IMR-90 (cell line): ENCODE data around the gene ABTB1.

Source experiments
- BHLHE40 ChIP-seq: fragments of 150-350 bp; IDR thresholded peaks from 2 replicates; pipeline ENCODE4 v1.6.1; 2016; ENCODE audit warnings: mild to moderate bottlenecking, low read depth, low read length
- CEBPB ChIP-seq: IDR thresholded peaks from 2 replicates; pipeline ENCODE4 v1.6.1; 2012; ENCODE audit warnings: low read depth, low read length, improper control_type of control experiment
- MXI1 ChIP-seq: IDR thresholded peaks from 2 replicates; pipeline ENCODE4 v1.6.1; 2012; ENCODE audit warnings: low read depth, mild to moderate bottlenecking, low read length, moderate library complexity, borderline replicate concordance
- POLR2A ChIP-seq: IDR thresholded peaks from 2 replicates; pipeline ENCODE4 v1.6.1; 2012; ENCODE audit warnings: mild to moderate bottlenecking, low read depth, low read length
- RFX5 ChIP-seq: IDR thresholded peaks from 2 replicates; pipeline ENCODE4 v1.8.0; 2012; ENCODE audit warnings: low read depth, mild to moderate bottlenecking, low read length, moderate library complexity
- TF ChIP-seq, protein P1 (sequence below): conservative IDR thresholded peaks from 2 replicates; pipeline ENCODE4 v1.5.1; 2012; ENCODE audit warnings: mild to moderate bottlenecking, low read depth, low read length, improper control_type of control experiment
- TF ChIP-seq, protein P2 (sequence below): fragments of 150-350 bp; IDR thresholded peaks from 2 replicates; pipeline ENCODE4 v1.6.1; 2017; ENCODE audit warnings: mild to moderate bottlenecking, antibody characterized with exemption, low read length, low read depth

- TF ChIP-seq, protein P1, sequence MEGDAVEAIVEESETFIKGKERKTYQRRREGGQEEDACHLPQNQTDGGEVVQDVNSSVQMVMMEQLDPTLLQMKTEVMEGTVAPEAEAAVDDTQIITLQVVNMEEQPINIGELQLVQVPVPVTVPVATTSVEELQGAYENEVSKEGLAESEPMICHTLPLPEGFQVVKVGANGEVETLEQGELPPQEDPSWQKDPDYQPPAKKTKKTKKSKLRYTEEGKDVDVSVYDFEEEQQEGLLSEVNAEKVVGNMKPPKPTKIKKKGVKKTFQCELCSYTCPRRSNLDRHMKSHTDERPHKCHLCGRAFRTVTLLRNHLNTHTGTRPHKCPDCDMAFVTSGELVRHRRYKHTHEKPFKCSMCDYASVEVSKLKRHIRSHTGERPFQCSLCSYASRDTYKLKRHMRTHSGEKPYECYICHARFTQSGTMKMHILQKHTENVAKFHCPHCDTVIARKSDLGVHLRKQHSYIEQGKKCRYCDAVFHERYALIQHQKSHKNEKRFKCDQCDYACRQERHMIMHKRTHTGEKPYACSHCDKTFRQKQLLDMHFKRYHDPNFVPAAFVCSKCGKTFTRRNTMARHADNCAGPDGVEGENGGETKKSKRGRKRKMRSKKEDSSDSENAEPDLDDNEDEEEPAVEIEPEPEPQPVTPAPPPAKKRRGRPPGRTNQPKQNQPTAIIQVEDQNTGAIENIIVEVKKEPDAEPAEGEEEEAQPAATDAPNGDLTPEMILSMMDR: no peak
- TF ChIP-seq CEBPB (no peak), POLR2A (no peak), MXI1 (no peak), RFX5 (no peak), BHLHE40 (no peak)
- TF ChIP-seq, protein P2, sequence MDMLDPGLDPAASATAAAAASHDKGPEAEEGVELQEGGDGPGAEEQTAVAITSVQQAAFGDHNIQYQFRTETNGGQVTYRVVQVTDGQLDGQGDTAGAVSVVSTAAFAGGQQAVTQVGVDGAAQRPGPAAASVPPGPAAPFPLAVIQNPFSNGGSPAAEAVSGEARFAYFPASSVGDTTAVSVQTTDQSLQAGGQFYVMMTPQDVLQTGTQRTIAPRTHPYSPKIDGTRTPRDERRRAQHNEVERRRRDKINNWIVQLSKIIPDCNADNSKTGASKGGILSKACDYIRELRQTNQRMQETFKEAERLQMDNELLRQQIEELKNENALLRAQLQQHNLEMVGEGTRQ: no peak
These were observed 1.8 kb upstream of the ABTB1 start for GRCh38 chr3:127670761-127671522.
